ENCODE data around the gene NAA80.
"Not testable (repeated sequence)": the region's sequence is repeated elsewhere in the genome, so short reads cannot be mapped to it uniquely, and the experiment has no call there.

The NAA80 gene

DNA sequence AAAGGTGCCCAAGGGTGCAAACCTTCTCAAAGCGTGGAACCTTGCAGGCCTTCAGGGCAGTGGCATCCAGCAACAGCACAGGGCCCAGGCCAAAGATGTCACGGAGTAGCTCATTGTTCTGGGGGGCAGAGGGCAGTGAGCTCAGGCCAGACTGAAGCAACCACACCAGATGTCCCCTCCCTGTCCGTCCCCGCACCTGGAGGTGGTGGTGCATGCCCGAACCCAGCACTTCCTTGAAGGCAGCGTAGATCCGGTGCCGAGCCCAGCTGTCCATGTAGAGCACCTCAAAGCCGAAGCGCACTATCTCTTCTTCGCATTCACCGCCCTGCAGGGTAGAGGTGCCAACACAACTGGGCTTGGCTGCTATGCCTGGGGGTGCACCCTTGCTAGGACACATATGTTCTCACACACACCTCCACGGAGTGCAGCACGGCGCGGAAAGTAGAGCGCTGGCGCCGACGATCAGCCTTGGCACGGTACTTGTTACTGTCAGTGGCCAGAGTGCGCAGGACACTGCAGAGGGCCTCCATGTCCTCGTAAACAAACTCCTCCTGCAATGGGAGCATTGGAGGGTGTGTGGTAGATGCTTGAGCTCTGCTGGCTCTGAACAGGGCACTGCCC is 10.7 kb downstream of the NAA80 start:
- DNase-seq: no peak

DNA sequence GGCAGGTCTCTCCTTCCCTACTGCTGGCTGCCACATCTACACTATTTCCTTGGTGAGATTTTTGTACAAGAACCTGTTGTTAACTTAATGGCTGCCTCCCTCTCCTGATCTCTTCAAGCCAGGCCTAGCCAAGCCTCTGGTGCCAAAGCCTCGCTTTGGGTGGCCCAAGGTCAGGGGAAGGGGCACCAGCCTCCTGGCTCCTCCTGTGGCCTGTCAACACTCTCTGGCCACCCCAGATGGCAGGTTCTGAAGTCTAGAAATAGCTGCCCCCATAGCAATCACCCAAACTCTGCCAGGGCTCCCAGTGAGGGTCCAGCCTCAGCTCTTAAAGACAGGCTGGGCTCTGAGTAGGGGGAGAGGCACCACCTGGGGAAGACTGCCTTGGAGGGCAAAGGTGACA is 11.9 kb downstream of the NAA80 start:
- no peak for DNase-seq

GRCh38 chr3:50286322-50287227 is 12.6 kb downstream of the NAA80 start:
- DNase-seq: no peak

DNA sequence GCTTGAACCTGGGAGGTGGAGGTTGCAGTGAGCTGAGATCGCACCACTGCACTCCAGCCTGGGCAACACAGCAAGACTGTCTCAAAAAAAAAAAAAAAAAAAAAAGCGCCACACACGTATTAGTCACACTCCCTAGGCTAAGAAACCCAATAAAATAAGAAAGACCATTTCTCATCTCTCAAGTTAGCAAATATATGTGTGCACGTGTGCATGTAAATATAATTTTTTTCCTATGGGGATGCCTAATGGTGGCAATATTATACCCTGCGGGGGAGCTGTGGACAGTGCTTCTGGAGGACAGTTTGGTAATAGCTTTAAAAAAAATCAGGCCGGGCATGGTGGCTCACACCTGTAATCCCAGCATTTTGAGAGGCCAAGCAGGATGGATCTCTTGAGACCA is 15.1 kb downstream of the NAA80 start:
- not testable (repeated sequence) for DNase-seq

DNA sequence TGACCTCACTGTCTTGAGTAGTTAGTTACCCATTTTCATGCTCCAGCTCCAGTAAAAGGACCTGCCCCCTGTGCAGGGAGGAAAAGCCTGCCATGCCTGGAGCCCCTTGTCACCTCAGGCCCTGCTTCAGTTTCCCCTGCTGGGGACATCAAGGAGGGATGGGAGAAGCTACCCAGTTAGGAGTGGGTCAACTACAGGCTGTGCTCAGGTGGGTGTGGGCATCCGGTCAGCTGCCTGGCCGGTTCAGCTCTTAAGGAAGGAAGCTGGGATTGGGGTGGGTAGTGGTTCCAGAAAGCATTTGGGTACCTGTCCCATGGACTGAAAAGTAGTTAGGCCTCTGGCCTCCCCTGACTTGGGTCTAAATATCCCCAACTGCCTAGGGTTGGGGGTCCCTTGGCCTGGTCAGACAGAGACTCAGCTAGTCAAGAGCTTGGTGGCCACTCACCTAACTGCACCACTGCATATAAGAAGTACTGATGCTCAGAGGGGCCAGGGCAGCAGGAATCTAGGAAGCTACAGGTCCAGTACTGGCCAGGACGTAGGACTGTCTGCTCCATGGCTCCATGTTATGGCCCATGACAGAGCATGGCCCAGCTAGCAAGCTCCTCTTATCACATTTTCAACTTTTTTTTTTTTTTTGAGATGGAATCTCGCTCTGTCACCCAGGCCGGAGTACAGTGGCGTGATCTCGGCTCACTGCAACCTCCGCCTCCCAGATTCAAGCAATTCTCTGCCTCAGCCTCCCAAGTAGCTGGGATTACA is 19.8 kb downstream of the NAA80 start:
- DNase-seq: no peak

- DNase-seq: no peak
These were observed 20.4 kb downstream of the NAA80 start, which contains the start of gene LSMEM2 for GRCh38 chr3:50278880-50279224. Gene LSMEM2, plus strand, starts transcription at chr3:50279087. Its CDS starts 27 bp downstream, at chr3:50279114.

GRCh38 chr3:50278123-50278879 is 20.9 kb downstream of the NAA80 start:
- DNase-seq: no peak

GRCh38 chr3:50276762-50277101 is 22.5 kb downstream of the NAA80 start:
- DNase-seq: no peak

- DNase-seq: no peak
These were observed 23.0 kb downstream of the NAA80 start for GRCh38 chr3:50275996-50276761.

DNA sequence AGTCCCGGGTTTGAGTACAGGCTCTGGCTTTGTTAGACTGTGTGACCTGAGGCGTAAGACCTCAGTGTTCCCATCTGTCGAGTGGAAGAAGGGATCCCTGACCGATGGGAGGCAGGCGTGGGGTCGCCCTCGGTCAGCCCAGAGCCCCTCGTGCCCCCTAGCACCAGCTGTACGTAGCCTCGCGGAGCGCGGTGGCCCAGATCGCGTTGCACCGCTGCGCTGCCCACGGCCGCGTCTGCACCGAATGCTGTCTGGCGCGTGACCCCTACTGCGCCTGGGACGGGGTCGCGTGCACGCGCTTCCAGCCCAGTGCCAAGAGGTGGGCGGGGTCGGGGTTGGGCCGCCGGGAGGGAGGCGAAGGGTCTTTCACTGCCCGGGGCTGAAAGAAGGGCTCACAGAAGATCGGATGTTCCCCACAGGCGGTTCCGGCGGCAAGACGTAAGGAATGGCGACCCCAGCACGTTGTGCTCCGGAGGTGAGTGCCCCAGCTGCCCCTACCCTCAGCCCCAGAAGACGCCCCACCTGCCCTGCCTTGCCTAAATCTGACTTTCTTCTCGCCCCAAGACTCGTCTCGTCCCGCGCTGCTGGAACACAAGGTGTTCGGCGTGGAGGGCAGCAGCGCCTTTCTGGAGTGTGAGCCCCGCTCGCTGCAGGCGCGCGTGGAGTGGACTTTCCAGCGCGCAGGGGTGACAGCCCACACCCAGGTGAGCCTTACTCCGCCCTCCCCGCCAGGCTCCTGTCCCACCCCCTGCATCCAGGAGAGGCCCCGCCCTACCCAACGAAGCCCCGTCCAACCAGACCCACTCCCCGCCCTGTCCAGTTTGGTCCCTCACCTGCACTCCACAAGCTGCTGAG is 23.8 kb downstream of the NAA80 start:
- no peak for DNase-seq

DNA sequence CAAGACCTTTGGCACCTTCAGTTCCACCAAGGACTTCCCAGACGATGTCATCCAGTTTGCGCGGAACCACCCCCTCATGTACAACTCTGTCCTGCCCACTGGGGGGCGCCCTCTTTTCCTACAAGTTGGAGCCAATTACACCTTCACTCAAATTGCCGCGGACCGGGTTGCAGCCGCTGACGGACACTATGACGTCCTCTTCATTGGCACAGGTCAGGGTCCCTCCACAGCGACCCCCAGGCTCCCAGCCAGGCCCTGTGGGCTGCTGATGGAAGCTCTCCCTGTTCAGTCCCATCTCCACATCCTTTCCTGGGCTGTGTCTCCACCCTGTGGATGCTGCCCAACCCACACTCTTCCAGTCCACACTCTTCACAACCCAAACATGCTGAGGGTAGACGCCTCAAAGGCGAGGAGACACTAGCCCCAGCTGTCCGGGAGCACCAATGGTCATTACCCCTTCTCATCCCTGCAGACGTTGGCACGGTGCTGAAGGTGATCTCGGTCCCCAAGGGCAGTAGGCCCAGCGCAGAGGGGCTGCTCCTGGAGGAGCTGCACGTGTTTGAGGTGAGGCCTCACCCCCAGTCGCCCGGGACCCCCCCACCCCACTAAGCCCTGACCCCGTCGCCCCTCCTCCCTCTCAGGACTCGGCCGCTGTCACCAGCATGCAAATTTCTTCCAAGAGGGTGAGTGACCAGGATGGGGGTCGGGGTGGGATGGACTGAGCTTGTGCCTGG is 24.7 kb downstream of the NAA80 start:
- DNase-seq: peak; percentile 46

DNA sequence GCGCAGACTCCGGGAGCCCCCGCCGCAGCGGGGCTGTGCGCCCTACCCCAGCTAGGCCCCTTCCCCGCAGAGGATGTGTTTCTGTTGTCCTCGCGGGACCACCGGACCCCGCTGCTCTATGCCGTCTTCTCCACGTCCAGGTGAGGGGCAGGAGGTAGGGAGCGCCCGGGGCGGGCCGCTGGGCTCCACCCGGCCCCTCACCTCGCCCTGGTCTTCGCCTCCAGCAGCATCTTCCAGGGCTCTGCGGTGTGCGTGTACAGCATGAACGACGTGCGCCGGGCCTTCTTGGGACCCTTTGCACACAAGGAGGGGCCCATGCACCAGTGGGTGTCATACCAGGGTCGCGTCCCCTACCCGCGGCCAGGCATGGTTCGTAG is 25.5 kb downstream of the NAA80 start:
- no peak for DNase-seq

GRCh38 chr3:50272911-50273688 is 26.1 kb downstream of the NAA80 start:
- DNase-seq: peak; percentile 47

- not testable (repeated sequence) for DNase-seq
These were observed 26.7 kb downstream of the NAA80 start for GRCh38 chr3:50272538-50272910.

DNA sequence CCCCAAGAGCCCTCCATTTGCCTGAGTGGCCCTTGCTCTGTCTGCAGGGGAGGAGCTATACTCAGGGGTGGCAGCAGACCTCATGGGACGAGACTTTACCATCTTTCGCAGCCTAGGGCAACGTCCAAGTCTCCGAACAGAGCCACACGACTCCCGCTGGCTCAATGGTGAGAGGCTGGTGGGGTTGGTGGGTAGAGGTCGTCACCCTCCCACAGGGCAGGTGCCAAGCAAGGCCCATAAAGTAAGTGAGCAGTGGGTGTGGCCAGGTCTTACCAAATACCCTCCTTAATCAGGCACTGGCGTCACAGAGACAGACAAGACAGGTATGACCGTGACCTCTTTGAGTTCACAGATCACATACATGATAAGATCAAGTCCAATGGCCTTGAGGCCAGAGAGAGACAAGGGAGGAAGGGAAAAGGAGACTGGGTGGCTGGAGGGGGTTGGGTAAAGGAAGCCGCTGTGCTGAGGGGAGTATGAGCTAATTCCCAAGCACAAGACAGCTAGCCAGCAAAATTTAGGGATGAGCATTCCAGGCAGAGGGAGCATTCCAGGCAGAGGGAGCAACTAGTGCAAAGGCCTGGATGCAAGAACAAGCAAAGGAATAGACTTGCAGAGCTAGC is 27.8 kb downstream of the NAA80 start:
- no peak for DNase-seq

- peak; percentile 41 for DNase-seq
These were observed 28.6 kb downstream of the NAA80 start for GRCh38 chr3:50270422-50271224.

- peak; percentile 40 for DNase-seq
These were observed 29.2 kb downstream of the NAA80 start for GRCh38 chr3:50269977-50270413.

GRCh38 chr3:50269460-50269859 is 29.7 kb downstream of the NAA80 start:
- DNase-seq: no peak
